GM12892 (cell line): ENCODE measurements around the gene MED25.

Experiments
- POLR2A ChIP-seq: IDR thresholded peaks from 2 replicates; pipeline ENCODE4 v1.6.1; 2011; ENCODE audit warnings: low read depth, low read length, control low read depth
- POLR2AphosphoS5 ChIP-seq: IDR thresholded peaks from 2 replicates; pipeline ENCODE4 v1.6.1; 2011; ENCODE audit warnings: low read depth, low read length, control low read depth
- TAF1 ChIP-seq: IDR thresholded peaks from 2 replicates; pipeline ENCODE4 v1.6.1; 2011; ENCODE audit warnings: low read depth, mild to moderate bottlenecking, control low read depth, low read length, borderline replicate concordance

GRCh38 chr19:49837009-49837310 lies 18.9 kb downstream of the MED25 start:
- TF ChIP-seq POLR2AphosphoS5 (no peak), POLR2A (no peak), TAF1 (no peak)
